Measurements from ENCODE around the gene DNAJA1. TPM values are rescaled to one million over a fixed set of nuclear protein-coding genes. Genes with fewer than 3 reads are reported as not detected.
"Not testable (repeated sequence)": the region's sequence is repeated elsewhere in the genome, so short reads cannot be mapped to it uniquely, and the experiment has no call there.

Gene DNAJA1
- 149 and 227 TPM in 2 replicates for total RNA-seq

DNA sequence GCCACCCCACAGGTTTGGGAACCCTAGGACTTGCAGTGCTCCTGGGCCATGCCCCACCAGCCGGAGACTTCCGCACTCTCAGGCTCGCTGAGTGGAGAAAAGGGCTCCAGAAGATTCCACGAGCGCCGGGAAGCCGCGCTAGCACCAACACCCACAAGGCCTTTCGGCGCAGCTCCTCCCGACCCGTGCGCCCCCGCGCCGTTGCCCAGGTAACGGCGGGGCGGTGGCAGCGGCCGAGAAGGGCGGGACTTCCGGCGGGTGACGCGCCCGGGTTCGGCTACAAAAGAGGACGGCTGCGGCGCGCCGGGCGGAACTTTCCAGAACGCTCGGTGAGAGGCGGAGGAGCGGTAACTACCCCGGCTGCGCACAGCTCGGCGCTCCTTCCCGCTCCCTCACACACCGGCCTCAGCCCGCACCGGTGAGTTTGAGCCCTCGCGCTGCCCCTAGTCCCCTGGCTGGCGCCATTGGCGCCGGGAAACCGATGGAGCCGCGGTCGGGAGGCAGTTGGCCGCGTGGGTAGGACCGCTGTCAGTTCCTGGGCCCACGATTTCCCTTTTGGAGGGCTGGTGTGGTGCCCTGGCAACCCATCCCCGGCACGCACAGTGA, at the start of gene DNAJA1:
Gene DNAJA1, plus strand, starts transcription at position 308 of the 606 bp plus-strand sequence. CDS start 1,212 bp downstream, outside the sequence.
- no peak for DNase-seq (ENCODE audit: low read depth)
- TF ChIP-seq, protein P1, sequence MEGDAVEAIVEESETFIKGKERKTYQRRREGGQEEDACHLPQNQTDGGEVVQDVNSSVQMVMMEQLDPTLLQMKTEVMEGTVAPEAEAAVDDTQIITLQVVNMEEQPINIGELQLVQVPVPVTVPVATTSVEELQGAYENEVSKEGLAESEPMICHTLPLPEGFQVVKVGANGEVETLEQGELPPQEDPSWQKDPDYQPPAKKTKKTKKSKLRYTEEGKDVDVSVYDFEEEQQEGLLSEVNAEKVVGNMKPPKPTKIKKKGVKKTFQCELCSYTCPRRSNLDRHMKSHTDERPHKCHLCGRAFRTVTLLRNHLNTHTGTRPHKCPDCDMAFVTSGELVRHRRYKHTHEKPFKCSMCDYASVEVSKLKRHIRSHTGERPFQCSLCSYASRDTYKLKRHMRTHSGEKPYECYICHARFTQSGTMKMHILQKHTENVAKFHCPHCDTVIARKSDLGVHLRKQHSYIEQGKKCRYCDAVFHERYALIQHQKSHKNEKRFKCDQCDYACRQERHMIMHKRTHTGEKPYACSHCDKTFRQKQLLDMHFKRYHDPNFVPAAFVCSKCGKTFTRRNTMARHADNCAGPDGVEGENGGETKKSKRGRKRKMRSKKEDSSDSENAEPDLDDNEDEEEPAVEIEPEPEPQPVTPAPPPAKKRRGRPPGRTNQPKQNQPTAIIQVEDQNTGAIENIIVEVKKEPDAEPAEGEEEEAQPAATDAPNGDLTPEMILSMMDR (conservative IDR thresholded peaks at IDR 0.05; ENCODE audit: low read depth, low read length) = no peak

GRCh38 chr9:32978051-32978450, 47.0 kb upstream of the DNAJA1 start:
- no peak for DNase-seq (ENCODE audit: low read depth)
- TF ChIP-seq, protein P1 (conservative IDR thresholded peaks at IDR 0.05; ENCODE audit: low read depth, low read length) = no peak
- no peak overlapping the region for H3K4me3 ChIP-seq (ENCODE audit: low read depth, low read length)

More for the DNA sequence above, at the start of gene DNAJA1:
- peak within 1 kb of the TSS; percentile 100 for H3K4me3 ChIP-seq (ENCODE audit: low read depth, low read length)

GRCh38 chr9:32986971-32987370, 38.1 kb upstream of the DNAJA1 start:
- TF ChIP-seq, protein P1 (conservative IDR thresholded peaks at IDR 0.05; ENCODE audit: low read depth, low read length) = no peak

DNA sequence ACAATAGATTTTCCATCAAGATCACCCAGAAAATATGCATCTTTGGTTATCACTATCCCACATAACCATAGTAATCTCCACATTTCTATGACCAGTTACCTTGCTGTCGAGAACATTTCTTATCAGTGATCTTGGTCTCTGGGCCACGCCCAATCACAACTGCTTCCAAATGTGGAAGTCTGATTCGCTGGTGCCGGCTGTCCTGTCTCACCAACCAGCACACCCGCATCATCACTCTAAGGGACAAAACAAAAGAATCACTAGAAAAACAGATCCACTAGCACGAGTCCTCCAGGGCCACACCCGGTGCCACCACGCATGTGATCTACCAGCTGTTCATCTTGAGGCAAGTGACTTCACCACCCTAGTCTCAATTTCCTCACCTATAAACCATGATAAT, 35.4 kb upstream of the DNAJA1 start:
- TF ChIP-seq, protein P1 (conservative IDR thresholded peaks at IDR 0.05; ENCODE audit: low read depth, low read length) = no peak
- DNase-seq (ENCODE audit: low read depth) = no peak
- no peak overlapping the region for H3K4me3 ChIP-seq (ENCODE audit: low read depth, low read length)

More at GRCh38 chr9:32986971-32987370, 38.1 kb upstream of the DNAJA1 start:
- no peak for DNase-seq (ENCODE audit: low read depth)
- H3K4me3 ChIP-seq (ENCODE audit: low read depth, low read length) = no peak overlapping the region

- TF ChIP-seq, protein P1 (conservative IDR thresholded peaks at IDR 0.05; ENCODE audit: low read depth, low read length) = no peak
Observed at GRCh38 chr9:32991897-32992594, 33.0 kb upstream of the DNAJA1 start.

DNA sequence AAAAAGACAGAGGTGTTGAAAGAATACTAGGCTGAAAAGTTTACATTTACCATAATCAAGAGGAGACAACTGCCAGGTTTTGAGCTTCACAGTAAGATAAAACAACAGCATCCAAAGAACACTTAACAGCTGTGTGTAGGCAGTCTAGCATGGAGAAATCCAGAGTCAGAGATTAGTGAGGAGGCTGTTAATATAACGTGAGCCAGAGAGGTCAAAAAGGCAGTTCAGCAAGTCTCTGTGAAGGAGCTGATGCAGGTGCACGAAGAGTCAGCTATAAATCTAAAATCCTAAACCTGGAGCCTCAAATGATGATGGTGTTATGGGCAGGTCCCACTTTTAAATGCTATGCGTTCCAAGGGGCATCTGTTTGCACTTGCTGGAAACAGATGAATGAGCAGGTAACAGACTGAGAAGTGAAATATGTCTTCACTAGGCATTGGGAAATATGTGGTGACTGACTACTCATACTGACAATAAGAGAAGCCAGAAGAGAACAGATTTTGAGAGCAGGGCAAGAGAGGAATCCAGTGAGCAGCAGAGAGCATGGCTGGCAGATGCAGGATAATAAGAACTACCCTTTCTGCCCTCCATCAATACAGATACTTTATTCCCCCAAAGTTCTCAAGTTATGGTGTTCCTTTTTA, 32.4 kb upstream of the DNAJA1 start:
- TF ChIP-seq, protein P1 (conservative IDR thresholded peaks at IDR 0.05; ENCODE audit: low read depth, low read length) = no peak
- no peak overlapping the region for H3K4me3 ChIP-seq (ENCODE audit: low read depth, low read length)
- peak; percentile 38 for DNase-seq (ENCODE audit: low read depth)

More at GRCh38 chr9:32991897-32992594, 33.0 kb upstream of the DNAJA1 start:
- no peak for DNase-seq (ENCODE audit: low read depth)
- H3K4me3 ChIP-seq (ENCODE audit: low read depth, low read length) = no peak overlapping the region

- peak overlapping the region; percentile 97 for H3K4me3 ChIP-seq (ENCODE audit: low read depth, low read length)
- DNase-seq (ENCODE audit: low read depth) = not testable (repeated sequence)
Observed at GRCh38 chr9:33000682-33001055, 24.4 kb upstream of the DNAJA1 start.

GRCh38 chr9:33005335-33005734, 19.7 kb upstream of the DNAJA1 start:
- not testable (repeated sequence) for DNase-seq (ENCODE audit: low read depth); H3K4me3 ChIP-seq (ENCODE audit: low read depth, low read length)
